SK-N-SH (cell line): ENCODE results near the gene APP.

Experiments
- EZH2phosphoT487 ChIP-seq: fragments of 200-600 bp; sonication (generic); IDR thresholded peaks from 2 replicates; pipeline ENCODE4 v1.6.1; 2017; ENCODE audit warnings: low read depth, mixed run types, mild to moderate bottlenecking, antibody characterized with exemption, moderate library complexity, borderline replicate concordance
- GABPA ChIP-seq: IDR thresholded peaks from 2 replicates; pipeline ENCODE4 v1.4.0; 2012; ENCODE audit warnings: low read depth, mild to moderate bottlenecking
- POLR2AphosphoS5 ChIP-seq: IDR thresholded peaks from 2 replicates; pipeline ENCODE4 v1.6.1; 2012; ENCODE audit warnings: low read depth, low read length
- TAF1 ChIP-seq: IDR thresholded peaks from 2 replicates; pipeline ENCODE4 v1.6.1; 2012; ENCODE audit warnings: low read depth, mild to moderate bottlenecking, low read length, moderate library complexity, borderline replicate concordance
- TF ChIP-seq, protein P1 (sequence below): fragments of 200-600 bp; sonication (generic); IDR thresholded peaks from 2 replicates; pipeline ENCODE4 v1.6.1; 2017; ENCODE audit warnings: antibody characterized with exemption, mild to moderate bottlenecking, moderate library complexity

DNA sequence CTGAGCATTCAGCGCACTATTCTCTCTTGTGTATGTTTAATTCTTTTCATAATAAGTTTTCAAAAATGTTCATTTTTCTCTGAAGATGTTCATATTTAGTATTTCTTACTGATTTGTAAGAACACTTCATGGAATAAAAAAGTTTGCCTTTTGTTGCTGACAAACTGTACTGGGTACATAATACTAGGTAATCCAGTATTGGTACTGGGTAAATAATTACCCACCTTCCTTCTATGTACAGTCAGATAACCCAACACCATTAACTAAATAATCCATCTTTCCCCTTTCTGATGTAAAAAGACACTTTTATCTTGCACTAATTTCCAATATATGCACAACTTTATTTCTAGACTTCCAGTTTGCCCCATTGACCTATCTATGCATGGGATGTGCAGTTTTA lies 23.9 kb downstream of the APP start:
- TF ChIP-seq, protein P1, sequence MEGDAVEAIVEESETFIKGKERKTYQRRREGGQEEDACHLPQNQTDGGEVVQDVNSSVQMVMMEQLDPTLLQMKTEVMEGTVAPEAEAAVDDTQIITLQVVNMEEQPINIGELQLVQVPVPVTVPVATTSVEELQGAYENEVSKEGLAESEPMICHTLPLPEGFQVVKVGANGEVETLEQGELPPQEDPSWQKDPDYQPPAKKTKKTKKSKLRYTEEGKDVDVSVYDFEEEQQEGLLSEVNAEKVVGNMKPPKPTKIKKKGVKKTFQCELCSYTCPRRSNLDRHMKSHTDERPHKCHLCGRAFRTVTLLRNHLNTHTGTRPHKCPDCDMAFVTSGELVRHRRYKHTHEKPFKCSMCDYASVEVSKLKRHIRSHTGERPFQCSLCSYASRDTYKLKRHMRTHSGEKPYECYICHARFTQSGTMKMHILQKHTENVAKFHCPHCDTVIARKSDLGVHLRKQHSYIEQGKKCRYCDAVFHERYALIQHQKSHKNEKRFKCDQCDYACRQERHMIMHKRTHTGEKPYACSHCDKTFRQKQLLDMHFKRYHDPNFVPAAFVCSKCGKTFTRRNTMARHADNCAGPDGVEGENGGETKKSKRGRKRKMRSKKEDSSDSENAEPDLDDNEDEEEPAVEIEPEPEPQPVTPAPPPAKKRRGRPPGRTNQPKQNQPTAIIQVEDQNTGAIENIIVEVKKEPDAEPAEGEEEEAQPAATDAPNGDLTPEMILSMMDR: no peak
- TF ChIP-seq TAF1: no peak
- TF ChIP-seq POLR2AphosphoS5: no peak
- no peak for TF ChIP-seq EZH2phosphoT487
- TF ChIP-seq GABPA: no peak
